Activated CD4-positive, alpha-beta T cell treated with anti-CD3 and anti-CD28 coated beads, Interleukin-2, Interleukin-6, amounts not matched to agents 100 ng/mL and 50 ng/mL, durations not matched to agents 16 hours and 8 hours (primary cell): ENCODE measurements around the gene FBXO17.
"Not testable (repeated sequence)": the region's sequence is repeated elsewhere in the genome, so short reads cannot be mapped to it uniquely, and the experiment has no call there.

ENCODE experiments used
- DNase-seq: peaks from one replicate; pipeline ENCODE4 v3.0.0-alpha.2; 2020

FBXO17 gene

DNA sequence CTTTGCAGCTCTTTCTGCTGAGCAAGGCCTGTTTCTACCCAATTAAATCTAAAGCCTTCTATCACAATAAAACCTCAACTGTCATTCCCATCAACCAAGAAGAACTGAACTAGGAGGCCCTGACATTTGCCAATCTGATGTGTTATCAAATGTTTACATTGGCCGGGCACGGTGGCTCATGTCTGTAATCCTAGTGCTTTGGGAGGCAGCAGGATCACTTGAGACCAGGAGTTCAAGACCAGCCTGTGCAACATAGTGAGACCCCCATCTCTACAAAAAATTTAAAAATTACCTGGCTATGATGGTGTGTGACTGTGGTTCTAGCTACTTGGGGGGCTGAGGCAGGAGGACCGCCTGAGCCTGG, 2.8 kb upstream of the FBXO17 start:
- DNase-seq, result no peak

DNA sequence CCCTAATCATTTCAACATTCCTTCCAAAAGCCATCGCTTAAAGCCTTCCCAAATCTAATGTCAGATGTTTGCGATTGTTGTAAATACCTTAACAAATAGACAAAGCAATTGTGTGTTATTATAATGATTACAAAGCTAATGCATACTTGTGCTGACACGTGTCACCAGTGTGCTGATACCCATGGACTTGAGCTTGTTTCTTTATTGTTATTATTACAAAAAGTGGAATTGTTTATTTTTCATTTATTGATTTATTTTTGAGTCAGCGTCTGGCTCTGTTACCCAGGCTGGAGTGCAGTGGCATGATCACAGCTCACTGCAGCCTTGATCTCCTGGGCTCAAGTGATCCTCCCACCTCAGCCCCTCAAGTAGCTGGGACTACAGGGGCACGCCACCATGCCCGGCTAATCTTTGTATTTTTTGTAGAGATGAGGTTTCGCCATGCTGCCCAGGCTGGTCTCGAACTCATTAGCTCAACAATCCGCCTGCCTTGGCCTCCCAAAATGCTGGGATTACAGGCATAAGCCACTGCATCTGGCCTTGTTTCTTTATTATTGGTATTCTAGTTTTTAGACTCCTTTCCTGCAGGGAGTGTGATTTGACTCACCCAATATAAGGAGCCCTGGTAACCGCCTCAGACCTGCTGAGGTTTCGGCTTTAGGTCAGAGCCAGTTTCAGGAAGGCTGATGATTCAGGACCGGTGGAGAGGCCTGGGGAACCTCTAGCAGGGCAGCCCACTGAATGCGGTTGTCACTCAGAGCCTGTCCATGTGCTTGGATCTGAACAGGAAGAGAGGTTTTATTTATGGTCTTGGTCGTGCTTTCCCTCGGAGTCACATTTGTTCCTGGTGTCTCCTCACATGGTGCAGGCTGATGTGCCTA, 2.1 kb upstream of the FBXO17 start:
- peak; percentile 96 for DNase-seq

GRCh38 chr19:38975861-38976271, 324 bp upstream of the FBXO17 start:
- no peak for DNase-seq

DNA sequence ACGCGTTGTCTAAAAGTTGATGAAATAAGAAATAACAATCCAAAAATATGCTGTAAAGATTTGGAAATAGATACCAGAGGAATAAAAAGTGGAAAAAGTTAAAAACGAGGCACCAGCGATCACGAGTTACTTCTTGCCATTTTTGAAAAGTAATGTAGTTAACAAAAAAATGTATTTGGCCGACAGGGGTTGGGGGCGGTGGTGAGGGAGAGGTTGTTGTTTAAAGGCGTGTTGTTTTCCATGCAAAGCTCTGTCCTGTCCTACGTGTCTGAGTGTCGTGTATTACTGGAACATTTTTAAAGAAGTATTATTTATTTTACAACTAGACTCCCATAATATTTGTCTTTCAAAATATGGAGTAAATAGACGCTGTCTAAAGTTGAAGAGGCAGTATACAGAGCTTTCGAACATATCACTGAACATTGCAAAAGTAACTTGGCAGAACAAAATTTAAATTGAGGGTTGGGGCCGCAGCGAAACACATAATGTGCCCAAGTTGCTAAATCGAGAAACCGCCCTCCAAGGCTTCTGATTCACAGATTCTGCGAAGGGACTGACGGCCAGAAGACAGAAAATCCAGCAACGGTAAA, 823 bp downstream of the FBXO17 start:
- DNase-seq, result no peak

DNA sequence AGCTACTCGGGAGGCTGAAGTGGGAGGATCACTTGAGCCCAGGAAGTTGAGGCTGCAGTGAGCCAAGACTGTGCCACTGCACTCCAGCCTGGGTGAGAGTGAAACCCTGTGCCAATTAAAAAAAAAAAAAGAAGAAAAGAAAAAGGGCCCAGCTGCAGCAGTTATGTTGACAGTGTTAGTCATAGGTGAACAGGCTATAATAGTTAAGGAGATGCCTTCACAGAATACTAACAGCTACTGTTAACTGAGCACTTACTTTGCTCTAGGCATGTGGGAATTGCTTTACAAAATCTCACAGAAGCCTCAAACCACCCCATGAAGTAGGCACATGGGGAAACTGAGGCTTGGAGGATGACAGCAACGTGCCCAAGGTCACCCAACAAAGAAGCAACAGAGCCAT, 3.9 kb downstream of the FBXO17 start:
- no peak for DNase-seq

DNA sequence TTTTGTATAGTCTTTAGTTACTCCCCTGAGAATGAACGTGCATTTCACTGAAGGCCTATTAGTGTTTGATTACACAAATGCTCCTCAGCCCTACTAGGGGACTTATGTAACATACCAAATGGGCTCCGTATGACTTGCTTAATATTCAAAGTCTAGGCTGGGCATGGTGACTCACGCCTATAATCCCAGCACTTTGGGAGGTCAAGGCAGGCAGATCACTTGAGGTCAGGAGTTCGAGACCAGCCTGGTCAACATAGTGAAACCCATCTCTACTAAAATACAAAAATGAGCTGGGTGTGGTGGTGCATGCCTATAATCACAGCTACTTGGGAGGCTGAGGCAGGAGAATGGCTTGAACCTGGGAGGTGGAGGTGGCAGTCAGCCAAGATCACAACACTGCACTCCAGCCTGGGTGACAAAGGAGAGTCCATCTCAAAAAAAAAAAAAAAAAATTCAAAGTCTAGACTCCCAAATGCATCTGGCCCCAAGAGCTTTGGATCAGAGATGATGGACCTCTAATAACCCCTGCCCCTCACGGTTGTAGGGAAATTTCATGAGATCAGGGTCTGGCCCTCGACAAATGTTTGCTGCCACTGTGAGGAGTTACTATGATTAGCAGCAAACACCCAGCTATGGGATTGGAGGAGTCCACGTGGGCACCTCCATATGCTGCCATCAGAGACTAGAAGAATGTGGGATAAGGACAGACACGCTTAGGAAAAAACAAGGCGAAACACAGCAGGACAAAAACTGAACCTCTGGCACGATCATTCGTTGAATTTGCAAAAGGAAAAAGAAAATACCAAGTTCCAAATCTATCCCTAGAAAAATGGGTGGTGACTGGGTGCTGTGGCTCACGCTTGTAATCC, 4.6 kb downstream of the FBXO17 start:
- no peak for DNase-seq

DNA sequence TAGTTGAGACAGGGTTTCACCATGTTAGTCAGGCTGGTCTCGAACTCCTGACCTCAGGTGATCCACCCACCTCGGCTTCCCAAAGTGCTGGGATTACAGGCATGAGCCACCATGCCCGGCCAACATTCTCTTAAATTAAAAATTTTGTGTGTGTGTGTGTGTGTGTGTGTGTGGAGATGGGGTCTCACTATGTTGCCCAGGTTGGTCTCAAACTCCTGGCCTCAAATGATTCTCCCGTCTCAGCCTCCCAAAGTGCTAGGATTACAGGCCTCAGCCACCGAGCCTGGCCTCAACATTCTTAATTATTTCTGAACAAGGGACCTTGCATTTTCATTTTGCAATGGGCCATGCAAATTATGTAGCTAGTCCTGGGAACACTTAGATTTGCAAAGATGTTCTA, 9.4 kb downstream of the FBXO17 start:
- not testable (repeated sequence) for DNase-seq

DNA sequence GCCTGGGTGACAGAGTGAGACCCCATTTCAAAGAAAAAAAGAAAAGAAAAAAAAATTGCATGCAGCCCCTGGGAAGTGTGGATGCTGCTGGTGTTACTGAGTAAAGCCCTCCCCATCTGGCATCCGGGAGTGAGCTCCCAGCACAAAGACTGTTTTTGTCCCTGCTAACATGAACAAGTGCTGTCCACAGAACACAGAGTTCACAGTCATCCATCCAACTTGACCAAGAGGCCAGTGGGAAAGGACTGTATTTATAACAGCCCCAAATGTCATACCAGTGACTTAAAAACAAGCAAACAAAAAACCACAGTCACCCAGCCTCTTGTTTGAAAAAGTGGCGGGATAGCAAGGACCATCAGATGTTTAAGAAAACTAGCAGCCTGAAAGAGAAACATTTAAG, 10.8 kb downstream of the FBXO17 start:
- no peak for DNase-seq

- no peak for DNase-seq
Measured at GRCh38 chr19:38959618-38960017, 15.9 kb downstream of the FBXO17 start.

GRCh38 chr19:38958301-38958700, 17.2 kb downstream of the FBXO17 start:
- DNase-seq, result no peak

DNA sequence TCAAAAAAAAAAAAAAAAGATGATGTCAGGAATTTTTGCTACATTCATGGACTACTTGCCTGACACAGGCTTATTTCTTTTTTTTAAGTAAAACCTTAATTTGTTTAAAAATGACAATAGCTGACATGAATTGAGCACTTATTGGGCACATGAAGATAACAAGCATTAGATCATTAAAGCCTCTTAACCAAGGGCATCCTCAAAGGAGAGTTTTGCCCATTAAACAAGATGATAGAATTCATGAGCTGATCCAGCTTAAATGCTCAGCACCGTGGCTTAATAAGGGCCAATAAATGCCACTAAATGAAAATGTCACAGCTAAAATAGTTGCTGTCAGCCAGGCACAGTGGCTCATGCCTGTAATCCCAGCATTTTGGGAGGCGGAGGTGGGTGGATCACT, 19.3 kb downstream of the FBXO17 start:
- no peak for DNase-seq

GRCh38 chr19:38953677-38954076, 21.9 kb downstream of the FBXO17 start:
- no peak for DNase-seq

DNA sequence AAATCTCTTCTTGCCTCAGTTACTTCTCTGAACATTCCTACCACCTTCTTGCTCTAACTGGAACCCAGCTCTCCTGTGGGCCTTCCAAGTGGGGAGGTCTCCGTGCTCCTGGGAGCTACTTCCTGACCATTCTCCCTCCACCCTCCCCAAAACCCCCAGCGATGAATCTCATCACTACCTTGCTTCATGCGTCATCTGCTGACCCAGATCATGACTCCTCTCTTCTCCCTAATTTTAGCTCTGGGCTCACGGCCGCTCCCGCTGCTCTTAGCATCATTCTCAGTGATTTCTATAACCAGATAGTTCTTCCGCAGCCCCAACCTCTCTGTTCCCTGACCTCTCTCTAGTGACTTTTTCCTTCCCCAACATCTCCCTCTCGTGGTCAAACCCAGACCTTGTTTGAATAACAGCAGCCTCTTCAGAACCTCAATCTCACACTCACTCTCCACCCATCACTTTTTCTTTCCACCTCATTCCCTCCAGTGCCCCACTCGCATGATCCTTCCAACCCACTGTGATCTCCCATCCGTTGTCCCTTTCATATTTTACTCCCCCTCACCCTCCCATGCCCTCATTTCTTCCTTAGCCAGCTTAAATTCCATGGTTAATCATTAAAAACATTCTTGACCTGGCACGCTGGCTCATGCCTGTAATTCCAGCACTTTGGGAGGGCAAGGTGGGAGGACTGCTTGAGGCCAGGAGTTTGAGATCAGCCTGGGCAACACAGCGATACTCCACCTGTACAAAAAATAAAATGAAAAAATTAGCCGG, 23.0 kb downstream of the FBXO17 start:
- DNase-seq, result peak; percentile 59

GRCh38 chr19:38951187-38951586, 24.4 kb downstream of the FBXO17 start:
- no peak for DNase-seq

DNA sequence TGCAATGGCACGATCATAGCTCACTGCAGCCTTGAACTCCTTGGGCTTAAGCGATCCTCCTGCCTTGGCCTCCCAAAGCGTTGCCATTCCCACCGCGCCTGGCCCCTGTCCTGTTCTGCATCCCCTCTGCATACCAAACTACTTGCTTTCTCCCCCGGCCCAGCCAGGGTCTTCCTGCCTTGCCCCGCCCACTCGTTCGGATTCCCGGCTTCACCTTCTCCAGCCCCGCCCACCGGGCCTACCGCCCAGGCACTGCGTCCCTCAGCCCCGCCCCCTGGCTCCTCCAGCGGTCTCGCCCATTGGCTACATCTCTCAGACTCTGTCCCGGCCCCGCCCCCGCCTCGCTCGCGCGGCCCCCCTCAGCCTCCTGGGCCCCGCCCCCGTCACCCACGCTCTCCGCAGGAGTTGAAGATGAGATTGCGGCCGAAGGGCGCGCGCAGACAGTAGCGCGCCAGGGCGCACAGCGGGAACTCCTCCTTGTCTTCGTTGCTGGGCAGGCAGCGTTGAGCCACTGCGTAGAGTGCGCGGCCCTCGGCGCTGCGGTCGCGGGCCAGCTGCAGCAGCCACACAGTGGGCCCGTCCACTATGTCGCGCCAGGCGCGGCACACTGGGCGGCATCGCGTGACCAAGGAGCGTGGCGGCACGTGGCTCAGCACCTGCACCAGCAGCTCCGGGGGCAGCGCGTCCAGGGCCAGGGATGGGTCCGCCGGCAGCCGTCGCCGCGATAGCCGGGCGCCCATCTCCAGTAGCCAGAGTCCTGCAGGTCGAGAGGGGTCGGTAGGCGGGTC, 25.8 kb downstream of the FBXO17 start:
- DNase-seq, result peak; percentile 88

GRCh38 chr19:38946229-38947010, 29.1 kb downstream of the FBXO17 start:
- no peak for DNase-seq

DNA sequence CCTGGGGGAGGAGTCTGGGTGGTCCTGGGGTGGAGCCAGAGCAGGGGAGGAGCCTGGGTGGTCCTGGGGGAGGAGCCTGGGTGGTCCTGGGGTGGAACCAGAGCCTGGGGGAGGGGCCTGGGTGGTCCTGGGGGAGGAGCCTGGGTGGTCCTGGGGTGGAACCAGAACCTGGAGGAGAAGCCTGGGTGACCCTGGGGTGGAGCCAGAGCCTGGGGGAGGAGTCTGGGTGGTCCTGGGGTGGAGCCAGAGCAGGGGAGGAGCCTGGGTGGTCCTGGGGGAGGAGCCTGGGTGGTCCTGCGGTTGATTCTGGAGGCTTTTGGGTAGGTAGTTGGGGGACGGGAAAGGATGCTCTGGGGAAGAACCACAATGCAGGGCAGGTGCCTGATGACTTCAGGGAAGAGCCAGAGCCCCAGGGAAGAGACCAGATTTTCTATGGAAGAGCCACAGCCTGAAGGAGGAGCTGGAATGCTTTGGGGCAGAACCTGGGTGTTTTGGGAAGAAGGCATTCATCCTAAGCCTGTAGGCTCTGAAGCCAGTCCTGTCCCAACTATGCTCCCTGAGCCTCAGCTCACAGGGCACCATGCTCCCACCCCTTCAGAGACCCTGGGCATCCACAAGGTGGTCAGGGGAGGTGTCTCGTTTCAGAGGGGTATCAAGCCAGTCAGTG, 29.8 kb downstream of the FBXO17 start:
- DNase-seq, result no peak

DNA sequence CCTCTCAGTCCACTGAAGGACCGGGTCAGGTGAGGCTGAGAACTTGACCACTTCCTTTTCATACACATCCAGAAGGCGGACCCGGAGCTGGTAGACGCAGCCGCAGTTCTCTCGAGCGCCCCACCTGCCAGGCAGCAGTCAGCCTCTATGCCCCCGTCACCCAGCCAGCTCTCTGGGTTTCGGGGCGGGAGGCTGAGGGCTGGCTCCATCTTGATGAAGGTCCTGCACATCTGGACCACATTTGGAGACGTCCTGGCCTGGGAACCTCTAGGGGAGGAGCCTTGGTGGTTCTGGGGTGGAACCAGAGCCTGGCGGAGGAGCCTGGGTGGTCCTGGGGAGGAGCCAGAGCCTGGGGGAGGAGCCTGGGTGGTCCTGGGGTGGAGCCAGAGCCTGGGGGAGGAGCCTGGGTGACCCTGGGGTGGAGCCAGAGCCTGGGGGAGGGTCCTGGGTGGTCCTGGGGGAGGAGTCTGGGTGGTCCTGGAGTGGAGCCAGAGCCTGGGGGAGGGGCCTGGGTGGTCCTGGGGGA, 30.5 kb downstream of the FBXO17 start:
- no peak for DNase-seq

DNA sequence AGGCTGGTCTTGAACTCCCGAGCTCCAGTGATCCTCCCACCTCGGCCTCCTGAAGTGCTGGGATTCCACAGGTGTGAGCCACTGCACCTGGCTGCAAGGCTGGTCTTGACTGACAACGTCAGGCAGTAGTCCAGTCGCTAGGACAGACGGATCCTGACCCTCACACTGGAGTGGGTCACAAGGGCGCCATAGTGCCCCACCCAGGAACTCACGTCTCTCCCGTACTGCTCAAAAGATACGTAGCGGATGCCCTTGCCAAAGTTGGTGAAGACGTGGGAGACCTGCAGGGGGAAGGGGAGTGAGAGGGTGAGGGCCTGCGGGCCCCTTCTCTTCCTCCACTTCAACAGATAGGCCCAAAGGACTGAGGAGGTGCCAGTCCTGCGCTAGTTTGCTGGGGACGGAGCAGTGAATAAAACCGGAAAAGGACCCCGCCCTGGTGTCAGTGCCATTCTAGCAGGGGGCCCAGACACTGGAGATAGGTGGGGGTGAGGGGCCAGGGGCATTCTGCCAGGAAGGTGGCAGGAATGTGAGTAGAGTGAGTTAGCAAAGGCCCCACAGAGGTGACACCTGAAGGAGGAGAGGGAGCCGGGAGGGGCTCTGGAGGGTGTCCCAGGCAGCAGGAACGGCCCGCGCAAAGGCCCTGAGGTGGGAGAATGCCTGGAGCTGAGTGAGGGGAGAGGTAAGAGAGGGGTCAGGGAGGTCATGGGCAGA, 32.9 kb downstream of the FBXO17 start:
- DNase-seq, result no peak

GRCh38 chr19:38941979-38942378, 33.6 kb downstream of the FBXO17 start:
- DNase-seq, result no peak
